ENCODE results near the gene SERGEF.

SERGEF gene

DNA sequence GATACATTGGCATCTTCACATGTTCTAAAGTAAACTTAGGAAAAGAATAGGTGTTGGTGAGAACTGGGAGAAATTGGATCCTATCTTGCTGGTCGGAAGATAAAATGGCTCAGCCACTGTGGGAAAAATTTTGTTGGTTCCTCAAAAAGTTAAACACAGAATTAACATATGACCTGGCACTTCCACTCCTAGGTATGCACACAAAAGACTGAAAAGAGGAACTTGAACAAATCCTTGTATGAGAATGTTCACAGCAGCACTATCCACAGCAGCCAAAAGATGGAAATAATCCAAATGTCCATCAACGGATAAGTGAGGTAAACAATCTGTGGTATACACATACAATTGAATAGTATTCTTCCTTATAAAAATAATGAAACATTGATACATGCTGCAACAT lies 38.0 kb upstream of the SERGEF start:
- TF ChIP-seq CTCF (IDR thresholded peaks at IDR 0.05): no peak
- Histone ChIP-seq H3K4me1 (no peaks in the 10 kb centered on the region), H3K9ac (no peak overlapping the region), H3K27me3 (ENCODE audit: control insufficient read depth, insufficient read depth, low read length) (no peaks in the 10 kb centered on the region), H3K36me3 (ENCODE audit: control insufficient read depth, insufficient read depth, low read length) (no peaks in the 10 kb centered on the region), H3K9me3 (ENCODE audit: control insufficient read depth, low read length) (no peaks in the 10 kb centered on the region), H3K4me2 (ENCODE audit: low read length) (no peak overlapping the region), H3K79me2 (no peaks in the 10 kb centered on the region), H3K4me3 (ENCODE audit: low read depth, low read length) (no peak overlapping the region), H2AFZ (no peak overlapping the region), H3K27ac (no peak overlapping the region)

GRCh38 chr11:18046116-18046777 lies 33.4 kb upstream of the SERGEF start, which contains the start of gene TPH1:
TSS of gene TPH1 (minus strand) at chr11:18046269. CDS start at chr11:18040762, 5,507 bp downstream.
- H2AFZ ChIP-seq: no peak within 1 kb of the TSS
- H3K4me1 ChIP-seq: no peaks in the 10 kb centered on the region
- H3K9me3 ChIP-seq (ENCODE audit: control insufficient read depth, low read length): no peaks in the 10 kb centered on the region
- H3K9ac ChIP-seq: no peak within 1 kb of the TSS
- H3K27ac ChIP-seq: no peak within 1 kb of the TSS
- H3K36me3 ChIP-seq (ENCODE audit: control insufficient read depth, insufficient read depth, low read length): no peaks in the 10 kb centered on the region
- no peak for TF ChIP-seq CTCF (IDR thresholded peaks at IDR 0.05)
- no peak within 1 kb of the TSS for H3K4me3 ChIP-seq (ENCODE audit: low read depth, low read length)
- H3K79me2 ChIP-seq: no peaks in the 10 kb centered on the region
- no peaks in the 10 kb centered on the region for H3K27me3 ChIP-seq (ENCODE audit: control insufficient read depth, insufficient read depth, low read length)
- H3K4me2 ChIP-seq (ENCODE audit: low read length): no peak within 1 kb of the TSS

GRCh38 chr11:18036456-18036855 lies 23.6 kb upstream of the SERGEF start:
- no peaks in the 10 kb centered on the region for H3K27me3 ChIP-seq (ENCODE audit: control insufficient read depth, insufficient read depth, low read length)
- H3K4me1 ChIP-seq: no peaks in the 10 kb centered on the region
- H3K27ac ChIP-seq: no peak overlapping the region
- no peak overlapping the region for H3K4me3 ChIP-seq (ENCODE audit: low read depth, low read length)
- H3K9me3 ChIP-seq (ENCODE audit: control insufficient read depth, low read length): no peaks in the 10 kb centered on the region
- H3K9ac ChIP-seq: no peak overlapping the region
- H3K79me2 ChIP-seq: no peaks in the 10 kb centered on the region
- no peak for TF ChIP-seq CTCF (IDR thresholded peaks at IDR 0.05)
- H2AFZ ChIP-seq: no peak overlapping the region
- H3K4me2 ChIP-seq (ENCODE audit: low read length): no peak overlapping the region
- H3K36me3 ChIP-seq (ENCODE audit: control insufficient read depth, insufficient read depth, low read length): no peaks in the 10 kb centered on the region

GRCh38 chr11:18027475-18027874 lies 14.6 kb upstream of the SERGEF start:
- no peaks in the 10 kb centered on the region for H3K79me2 ChIP-seq
- H3K27ac ChIP-seq: no peak overlapping the region
- H3K4me2 ChIP-seq (ENCODE audit: low read length): no peak overlapping the region
- TF ChIP-seq CTCF (IDR thresholded peaks at IDR 0.05): no peak
- no peaks in the 10 kb centered on the region for H3K9me3 ChIP-seq (ENCODE audit: control insufficient read depth, low read length)
- H3K4me1 ChIP-seq: no peaks in the 10 kb centered on the region
- no peak overlapping the region for H2AFZ ChIP-seq
- no peaks in the 10 kb centered on the region for H3K36me3 ChIP-seq (ENCODE audit: control insufficient read depth, insufficient read depth, low read length)
- H3K4me3 ChIP-seq (ENCODE audit: low read depth, low read length): no peak overlapping the region
- H3K27me3 ChIP-seq (ENCODE audit: control insufficient read depth, insufficient read depth, low read length): no peaks in the 10 kb centered on the region
- H3K9ac ChIP-seq: no peak overlapping the region

- TF ChIP-seq CTCF (IDR thresholded peaks at IDR 0.05): no peak
- Histone ChIP-seq H3K4me3 (ENCODE audit: low read depth, low read length) (no peak overlapping the region), H3K4me2 (ENCODE audit: low read length) (no peak overlapping the region), H3K9me3 (ENCODE audit: control insufficient read depth, low read length) (no peaks in the 10 kb centered on the region), H3K27me3 (ENCODE audit: control insufficient read depth, insufficient read depth, low read length) (no peaks in the 10 kb centered on the region), H3K4me1 (no peaks in the 10 kb centered on the region), H3K79me2 (no peaks in the 10 kb centered on the region), H2AFZ (no peak overlapping the region), H3K36me3 (ENCODE audit: control insufficient read depth, insufficient read depth, low read length) (no peaks in the 10 kb centered on the region), H3K9ac (no peak overlapping the region), H3K27ac (no peak overlapping the region)
These were observed 9.6 kb upstream of the SERGEF start for GRCh38 chr11:18022419-18022818.
